ENCODE data around the gene LDLRAD2. TPM values are rescaled to one million over a fixed set of nuclear protein-coding genes. Genes with fewer than 3 reads are reported as not detected.
A peak's percentile ranks its signal among the peaks of the same experiment; 100 is the strongest.

LDLRAD2 gene
- total and polyA plus RNA-seq, 9 of the 15 experiments (the other 6 are each of a cell fraction or from before 2014, with no cell fraction given), result 0.45 to 0.48 TPM; not detected in 7

GRCh38 chr1:21833392-21833976 is 21.4 kb downstream of the LDLRAD2 start:
- peaks cover 96% of the 10 kb centered on the region; the same call in 2 of the 3 replicates for H3K36me3 ChIP-seq (ENCODE audit: control insufficient read depth, insufficient read depth, low read length)
- H3K27me3 ChIP-seq (ENCODE audit: control insufficient read depth in 2 of 2, insufficient read depth in 2 of 2, low read length in 2 of 2), result no peaks in the 10 kb centered on the region
- H3K9me3 ChIP-seq (replicated peaks; ENCODE audit: control insufficient read depth, insufficient read depth, low read depth, low read length), result peaks cover 9% of the 10 kb centered on the region
- ChIA-PET CTCF (ENCODE audit: low intra/inter-chr PET ratio) (no interaction called here), POLR2A (interaction anchor here (0.6 to 1.0 kb wide), 2 partner anchors 9 to 44 kb away, joined by 3 read pairs; no protein-coding TSS in a partner anchor)
- H3K27ac ChIP-seq (ENCODE audit: extremely low read depth, low read depth, low read length), result no peak overlapping the region
- no peak overlapping the region for H3K9ac ChIP-seq (ENCODE audit: insufficient read depth in 1 of 2, low read depth in 2 of 2, low read length in 2 of 2)
- no peaks in the 10 kb centered on the region; the same call in 1 of the 2 replicates for H4K20me1 ChIP-seq (replicated peaks; ENCODE audit: control insufficient read depth, insufficient read depth, low read length)
- WGBS (ENCODE audit: insufficient coverage, low coverage, missing lambda C conversion rate), result 81% methylated on average over 11 of the region's 11 CpGs
- no peak for DNase-seq (ENCODE audit: extremely low read depth in 1 of 4, low spot score in 3 of 4)
- TF ChIP-seq CEBPB (tag; IDR thresholded peaks at IDR 0.05) (no peak), BRCA1 (IDR thresholded peaks at IDR 0.05) (no peak), BRCA1 (CRISPR knock-in tag; IDR thresholded peaks at IDR 0.05) (0 out of 2 replicates have a peak, but pooled peaks have one; percentile 62), POLR2G (IDR thresholded peaks at IDR 0.05; ENCODE audit: low read depth, low read length) (0 out of 2 replicates have a peak, but pooled peaks have one; percentile 23), MED1 (CRISPR knock-in tag; IDR thresholded peaks at IDR 0.05; ENCODE audit: borderline replicate concordance) (0 out of 2 replicates have a peak, but pooled peaks have one; percentile 59)
- H3K4me1 ChIP-seq (replicated peaks in 1 of 2; ENCODE audit: control insufficient read depth in 2 of 2, insufficient read depth in 2 of 2, low read length in 2 of 2), result peaks cover 0 to 25% of the 10 kb centered on the region in 2 experiments; a peak in 1 of 5 replicates
- in situ Hi-C loops (cut with MboI) (no loop called here), intact Hi-C loops (cut with micrococcal nuclease) (no loop called here)
- H3K9me1 ChIP-seq (ENCODE audit: control insufficient read depth, insufficient read depth, low read length), result peaks cover 5% of the 10 kb centered on the region
- ATAC-seq, result no peak
- no peak overlapping the region for H2AFZ ChIP-seq (ENCODE audit: low read depth, low read length)
- no peak overlapping the region for H3K4me2 ChIP-seq (ENCODE audit: insufficient read depth, low read length)
- FAIRE-seq, result no peak
- H3K79me2 ChIP-seq (ENCODE audit: control insufficient read depth, insufficient read depth, low read length), result no peaks in the 10 kb centered on the region
- BruUV-seq (replicated peaks), result no TSS peak
- no peak overlapping the region for H3K4me3 ChIP-seq

GRCh38 chr1:21834094-21834493 is 22.0 kb downstream of the LDLRAD2 start:
- intact Hi-C loops (cut with micrococcal nuclease), result no loop called here
- no peak overlapping the region for H3K9ac ChIP-seq (ENCODE audit: insufficient read depth in 1 of 2, low read depth in 2 of 2, low read length in 2 of 2)
- no peak overlapping the region for H3K4me2 ChIP-seq (ENCODE audit: insufficient read depth, low read length)
- in situ Hi-C loops (cut with MboI), result no loop called here
- no peak overlapping the region for H3K4me3 ChIP-seq
- H3K36me3 ChIP-seq (ENCODE audit: control insufficient read depth, insufficient read depth, low read length), result peaks cover 96% of the 10 kb centered on the region; the same call in 2 of the 3 replicates
- 85% methylated on average over 1 of the region's 1 CpG for WGBS (ENCODE audit: insufficient coverage, low coverage, missing lambda C conversion rate)
- H2AFZ ChIP-seq (ENCODE audit: low read depth, low read length), result no peak overlapping the region
- no TSS peak for BruUV-seq (replicated peaks)
- CTCF ChIA-PET (ENCODE audit: low intra/inter-chr PET ratio), result no interaction called here
- POLR2A ChIA-PET, result interaction anchor here (0.6 to 1.0 kb wide), 2 partner anchors 10 to 44 kb away, joined by 3 read pairs; no protein-coding TSS in a partner anchor
- FAIRE-seq (peak; percentile 26), DNase-seq (ENCODE audit: extremely low read depth in 1 of 4, low spot score in 3 of 4) (peak in 1 of 4 experiments; percentile 36), ATAC-seq (peak; percentile 61)
- peaks cover 5% of the 10 kb centered on the region for H3K9me1 ChIP-seq (ENCODE audit: control insufficient read depth, insufficient read depth, low read length)
- H3K27me3 ChIP-seq (ENCODE audit: control insufficient read depth in 2 of 2, insufficient read depth in 2 of 2, low read length in 2 of 2), result no peaks in the 10 kb centered on the region
- H3K4me1 ChIP-seq (replicated peaks in 1 of 2; ENCODE audit: control insufficient read depth in 2 of 2, insufficient read depth in 2 of 2, low read length in 2 of 2), result peaks cover 0 to 25% of the 10 kb centered on the region in 2 experiments; a peak in 1 of 5 replicates
- no peaks in the 10 kb centered on the region; the same call in 1 of the 2 replicates for H4K20me1 ChIP-seq (replicated peaks; ENCODE audit: control insufficient read depth, insufficient read depth, low read length)
- no peaks in the 10 kb centered on the region for H3K79me2 ChIP-seq (ENCODE audit: control insufficient read depth, insufficient read depth, low read length)
- no peak overlapping the region for H3K27ac ChIP-seq (ENCODE audit: extremely low read depth, low read depth, low read length)
- peaks cover 9% of the 10 kb centered on the region for H3K9me3 ChIP-seq (replicated peaks; ENCODE audit: control insufficient read depth, insufficient read depth, low read depth, low read length)
- TF ChIP-seq CBX3 (IDR thresholded peaks at IDR 0.05; ENCODE audit: borderline replicate concordance in 1 of 2, low read length in 2 of 2), result peak in 1 of 2 experiments; percentile 61; a peak in 1 of 3 replicates
- no peak for TF ChIP-seq SLC30A9 (CRISPR knock-in tag; IDR thresholded peaks at IDR 0.05)
- no peak for TF ChIP-seq SP1 (CRISPR knock-in tag; IDR thresholded peaks at IDR 0.05)
- peak in 1 of 2 experiments; percentile 98 for TF ChIP-seq AFF1 (IDR thresholded peaks at IDR 0.05; ENCODE audit: low read depth in 1 of 2, partially characterized antibody in 2 of 2)
- no peak for TF ChIP-seq ZNF830 (CRISPR knock-in tag; IDR thresholded peaks at IDR 0.05)
- no peak for TF ChIP-seq ZNF232 (CRISPR knock-in tag; IDR thresholded peaks at IDR 0.05)
- TF ChIP-seq CBX5 (IDR thresholded peaks at IDR 0.05; ENCODE audit: borderline replicate concordance, low read depth), result peak; percentile 58; the same call in 1 of the 2 replicates

Data from K562 (cell line).